K562 (cell line): ENCODE results near the gene SLIT1.

Source experiments
- ARID1B ChIP-seq: fragments of 450-650 bp; IDR thresholded peaks from 2 replicates; pipeline ENCODE4 v1.6.1; 2016; ENCODE audit warnings: antibody characterized with exemption, mild to moderate bottlenecking, inconsistent platforms
- CTCF ChIP-seq, 3 experiments: IDR thresholded peaks in 2 of 3; conservative IDR thresholded peaks in 1 of 3; 2 replicates each; pipeline ENCODE4 v1.5.1; 2011 to 2012; ENCODE audit warnings: low read length in 3 of 3, mild to moderate bottlenecking in 3 of 3, control low read depth in 2 of 3, improper control_type of control experiment in 1 of 3, inconsistent platforms in 1 of 3, low read depth in 1 of 3, mixed read lengths in 1 of 3, moderate library complexity in 1 of 3; ENCODE audit not compliant: insufficient read depth in 2 of 3
- FOXP1 ChIP-seq: sonication (generic); formaldehyde crosslinking; IDR thresholded peaks from 2 replicates; pipeline ENCODE4 v1.8.0; 2022; ENCODE audit warnings: mild to moderate bottlenecking, missing genetic modification reagents
- JUN ChIP-seq, 2 experiments: sonication (generic) in 1 of 2; formaldehyde crosslinking in 1 of 2; IDR thresholded peaks; 2 replicates each; pipeline versions ENCODE4 v1.6.1 to v1.8.0; 2012 to 2022; ENCODE audit warnings: borderline replicate concordance in 2 of 2, mild to moderate bottlenecking in 2 of 2, improper control_type of control experiment in 1 of 2, low read depth in 1 of 2, low read length in 1 of 2, missing genetic modification reagents in 1 of 2
- KAT2B ChIP-seq: IDR thresholded peaks from one replicate; pipeline ENCODE4 v1.6.1; 2012; ENCODE audit warnings: low read depth, mild to moderate bottlenecking, control low read depth, inconsistent platforms, low read length, moderate library complexity
- NFYB ChIP-seq: IDR thresholded peaks from 2 replicates; pipeline ENCODE4 v1.6.1; 2011; ENCODE audit warnings: mild to moderate bottlenecking, moderate library complexity; ENCODE audit not compliant: insufficient read length; ENCODE audit errors: extremely low read depth
- PHF8 ChIP-seq: fragments of 200-600 bp; sonication (generic); IDR thresholded peaks from 2 replicates; pipeline ENCODE4 v1.6.1; 2012; ENCODE audit warnings: mixed run types, mild to moderate bottlenecking, inconsistent platforms, low read length, moderate library complexity, borderline replicate concordance
- POLR2AphosphoS5 ChIP-seq: IDR thresholded peaks from 2 replicates; pipeline ENCODE4 v1.6.1; 2011; ENCODE audit warnings: mild to moderate bottlenecking, low read depth, low read length, moderate library complexity; ENCODE audit not compliant: control insufficient read depth, insufficient read depth
- PTRF ChIP-seq: fragments of 450-650 bp; IDR thresholded peaks from 2 replicates; pipeline ENCODE4 v1.6.1; 2016; ENCODE audit warnings: mild to moderate bottlenecking, missing genetic modification characterization, missing compliant biosample characterization
- RERE ChIP-seq: sonication (generic); formaldehyde crosslinking; IDR thresholded peaks from 2 replicates; pipeline ENCODE4 v1.8.0; 2023; ENCODE audit warnings: missing genetic modification reagents, mild to moderate bottlenecking, borderline replicate concordance
- REST ChIP-seq, 2 experiments: fragments of 450-650 bp; formaldehyde crosslinking in 1 of 2; IDR thresholded peaks; 2 replicates each; pipeline versions ENCODE4 v1.4.0 to v1.6.1; 2014 to 2020; ENCODE audit warnings: mild to moderate bottlenecking in 2 of 2, borderline replicate concordance in 1 of 2, low read depth in 1 of 2
- YY1 ChIP-seq, 3 experiments: IDR thresholded peaks; 2 replicates each; pipeline ENCODE4 v1.6.1; 2011; ENCODE audit warnings: low read length in 2 of 3, mild to moderate bottlenecking in 2 of 3, moderate library complexity in 2 of 3, borderline replicate concordance in 1 of 3, control low read depth in 1 of 3, low read depth in 1 of 3; ENCODE audit not compliant: insufficient read depth in 3 of 3, insufficient replicate concordance in 2 of 3, control insufficient read depth in 1 of 3, insufficient read length in 1 of 3; ENCODE audit errors: extremely low read depth in 1 of 3
- ZNF24 ChIP-seq: fragments of 450-650 bp; IDR thresholded peaks from 2 replicates; pipeline ENCODE4 v1.6.1; 2016

- TF ChIP-seq ARID1B (no peak), KAT2B (no peak), REST (IDR thresholded peaks at IDR 0.05; ENCODE audit: borderline replicate concordance) (no peak), REST (CRISPR knock-in tag; IDR thresholded peaks at IDR 0.05; ENCODE audit: low read depth) (no peak), ZNF24 (no peak), RERE (CRISPR knock-in tag) (no peak), CTCF (IDR thresholded peaks at IDR 0.05 in 2 of 3, conservative IDR thresholded peaks at IDR 0.05 in 1 of 3; ENCODE audit: insufficient read depth in 2 of 3, low read depth in 1 of 3, low read length in 3 of 3) (no peak), POLR2AphosphoS5 (no peak), FOXP1 (CRISPR knock-in tag) (no peak), JUN (IDR thresholded peaks at IDR 0.05; ENCODE audit: borderline replicate concordance, low read depth, low read length) (no peak), JUN (CRISPR knock-in tag; IDR thresholded peaks at IDR 0.05; ENCODE audit: borderline replicate concordance) (no peak), NFYB (no peak), PHF8 (no peak), YY1 (IDR thresholded peaks at IDR 0.05; ENCODE audit: borderline replicate concordance in 1 of 3, control insufficient read depth in 1 of 3, extremely low read depth in 1 of 3, insufficient read depth in 3 of 3, insufficient read length in 1 of 3, insufficient replicate concordance in 2 of 3, low read depth in 1 of 3, low read length in 2 of 3) (no peak), PTRF (tag) (no peak)
Observed at GRCh38 chr10:97150616-97151015, 35.1 kb downstream of the SLIT1 start.
